Measurements from ENCODE around the gene COL24A1.
A peak's percentile ranks its signal among the peaks of the same experiment; 100 is the strongest.
"Not testable (repeated sequence)": the region's sequence is repeated elsewhere in the genome, so short reads cannot be mapped to it uniquely, and the experiment has no call there.

COL24A1 gene

GRCh38 chr1:85975912-85976371 is 180.6 kb downstream of the COL24A1 start:
- DNase-seq, result no peak

- DNase-seq, result no peak
These were observed 194.1 kb downstream of the COL24A1 start for GRCh38 chr1:85962457-85962856.

- DNase-seq, result no peak
These were observed 198.8 kb downstream of the COL24A1 start for GRCh38 chr1:85957760-85958159.

- DNase-seq, result not testable (repeated sequence)
These were observed 201.4 kb downstream of the COL24A1 start for GRCh38 chr1:85955218-85955617.

GRCh38 chr1:85952460-85952859 is 204.1 kb downstream of the COL24A1 start:
- no peak for DNase-seq

GRCh38 chr1:85947186-85947585 is 209.4 kb downstream of the COL24A1 start:
- no peak for DNase-seq

GRCh38 chr1:85943945-85944344 is 212.6 kb downstream of the COL24A1 start:
- DNase-seq, result no peak

- DNase-seq, result no peak
These were observed 213.0 kb downstream of the COL24A1 start for GRCh38 chr1:85943526-85943925.

GRCh38 chr1:85940656-85941306 is 215.8 kb downstream of the COL24A1 start:
- DNase-seq, result peak; percentile 75

- no peak for DNase-seq
These were observed 217.7 kb downstream of the COL24A1 start for GRCh38 chr1:85938829-85939228.

GRCh38 chr1:85936470-85936869 is 220.1 kb downstream of the COL24A1 start:
- no peak for DNase-seq

GRCh38 chr1:85936057-85936456 is 220.5 kb downstream of the COL24A1 start:
- no peak for DNase-seq

- DNase-seq, result no peak
These were observed 221.3 kb downstream of the COL24A1 start for GRCh38 chr1:85935234-85935633.

GRCh38 chr1:85934516-85934915 is 222.1 kb downstream of the COL24A1 start:
- no peak for DNase-seq

- no peak for DNase-seq
These were observed 222.6 kb downstream of the COL24A1 start for GRCh38 chr1:85933961-85934360.

GRCh38 chr1:85911742-85912141 is 244.8 kb downstream of the COL24A1 start:
- no peak for DNase-seq

- no peak for DNase-seq
These were observed 255.7 kb downstream of the COL24A1 start for GRCh38 chr1:85900921-85901320.

- peak; percentile 11 for DNase-seq
These were observed 257.7 kb downstream of the COL24A1 start for GRCh38 chr1:85898861-85899260.

GRCh38 chr1:85894651-85895050 is 261.9 kb downstream of the COL24A1 start:
- peak; percentile 49 for DNase-seq

- peak; percentile 9 for DNase-seq
These were observed 264.2 kb downstream of the COL24A1 start for GRCh38 chr1:85892366-85892765.

GRCh38 chr1:85889870-85890269 is 266.7 kb downstream of the COL24A1 start:
- DNase-seq, result no peak

GRCh38 chr1:85888921-85889320 is 267.7 kb downstream of the COL24A1 start:
- no peak for DNase-seq

- DNase-seq, result peak; percentile 40
These were observed 272.1 kb downstream of the COL24A1 start for GRCh38 chr1:85884372-85885035.

- no peak for DNase-seq
These were observed 289.4 kb downstream of the COL24A1 start for GRCh38 chr1:85867189-85867588.

GRCh38 chr1:85865213-85865612 is 291.4 kb downstream of the COL24A1 start:
- peak; percentile 61 for DNase-seq

All from fibroblast of skin of right quadriceps (primary cell).